Stimulated activated CD8-positive, alpha-beta memory T cell treated with anti-CD3 and anti-CD28 coated beads, Interleukin-4, amount 100 ng/mL, for 48 hours (primary cell): Measurements from ENCODE around the gene FSD2.

Experiments
- DNase-seq: peaks from one replicate; pipeline ENCODE4 v3.0.0-alpha.2; 2020

The FSD2 gene

DNA sequence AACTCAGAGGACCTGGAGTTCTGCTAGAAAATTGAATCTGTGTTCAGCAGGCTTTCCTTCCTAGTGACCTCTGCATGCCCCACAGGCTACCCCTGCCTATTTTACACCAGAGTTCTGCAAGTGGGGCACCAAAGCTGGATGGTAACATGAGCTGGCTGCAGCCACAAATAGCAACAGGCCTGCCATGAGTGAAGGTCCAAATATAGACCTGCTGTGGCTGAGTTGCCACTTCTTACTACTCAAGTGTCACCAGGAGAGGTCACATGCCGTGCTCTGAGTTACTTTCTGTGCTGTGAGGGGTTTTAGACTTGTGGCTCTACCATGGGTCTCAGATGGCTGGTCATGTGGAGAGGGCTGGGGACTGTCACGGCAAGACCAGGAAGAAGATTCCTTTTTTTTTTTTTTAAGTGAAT, at the start of gene FSD2:
TSS of gene FSD2 (minus strand) at position 76 of the 413 bp plus-strand sequence. CDS start 18,679 bp downstream, outside the sequence.
- DNase-seq: no peak

- DNase-seq: no peak
Measured at GRCh38 chr15:82854554-82854953, 48.7 kb upstream of the FSD2 start.

DNA sequence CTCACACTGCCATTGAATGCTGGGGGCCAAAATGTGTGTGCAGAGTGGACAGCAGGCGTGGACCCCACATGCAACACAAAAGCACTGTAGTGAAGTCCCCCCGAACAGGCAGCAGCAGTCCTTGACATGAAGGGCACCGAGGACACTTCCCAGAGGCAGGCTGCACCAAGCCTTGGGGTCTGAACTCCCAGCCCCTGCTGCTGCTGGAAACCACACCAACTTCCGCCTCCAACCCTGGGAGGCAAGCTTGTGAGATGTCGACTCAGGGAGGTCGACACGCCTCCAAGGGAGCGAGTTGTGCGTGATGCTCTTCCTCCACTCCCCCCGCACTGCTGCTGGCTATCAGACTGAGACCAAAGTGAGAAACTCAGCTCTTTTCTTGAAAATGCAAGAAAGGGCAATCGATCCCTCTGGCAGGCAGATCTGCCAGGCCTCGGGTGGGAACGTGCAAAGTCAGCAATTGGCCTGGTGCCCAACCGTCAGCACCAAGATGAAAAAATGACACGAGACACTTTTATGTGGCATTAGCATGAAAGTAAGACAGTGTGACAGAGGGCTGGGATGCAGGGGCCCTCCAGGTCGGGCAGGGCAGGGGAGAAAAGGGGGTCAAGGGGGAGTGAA, 47.2 kb upstream of the FSD2 start:
- no peak for DNase-seq

- no peak for DNase-seq
Measured at GRCh38 chr15:82851981-82852511, 46.2 kb upstream of the FSD2 start.

DNA sequence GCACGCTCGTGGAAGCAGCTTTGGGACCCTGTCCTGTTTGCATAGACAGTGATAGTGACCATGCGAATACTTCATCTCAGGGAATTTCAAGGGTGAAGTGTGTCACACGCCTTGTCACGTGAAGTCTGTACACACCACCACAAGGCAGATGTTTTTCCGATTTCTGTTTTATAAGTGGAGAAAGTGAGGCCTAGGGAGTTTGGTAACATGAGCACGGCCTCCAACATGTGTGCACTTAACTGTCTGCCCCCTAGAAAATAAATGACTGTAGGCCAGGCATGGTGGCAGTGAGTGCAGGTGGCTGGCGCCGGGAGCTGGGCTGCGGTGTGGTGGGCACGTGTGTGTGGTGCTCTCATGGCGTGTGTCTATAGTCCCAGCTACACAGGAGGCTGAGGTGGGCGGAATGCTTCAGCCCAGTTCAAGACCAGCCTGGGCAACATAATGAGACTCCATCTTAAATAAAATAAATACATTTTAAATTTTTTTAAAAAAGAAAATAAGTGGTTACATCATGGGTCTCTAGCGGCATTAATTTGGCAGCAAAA, 45.5 kb upstream of the FSD2 start:
- DNase-seq: no peak

DNA sequence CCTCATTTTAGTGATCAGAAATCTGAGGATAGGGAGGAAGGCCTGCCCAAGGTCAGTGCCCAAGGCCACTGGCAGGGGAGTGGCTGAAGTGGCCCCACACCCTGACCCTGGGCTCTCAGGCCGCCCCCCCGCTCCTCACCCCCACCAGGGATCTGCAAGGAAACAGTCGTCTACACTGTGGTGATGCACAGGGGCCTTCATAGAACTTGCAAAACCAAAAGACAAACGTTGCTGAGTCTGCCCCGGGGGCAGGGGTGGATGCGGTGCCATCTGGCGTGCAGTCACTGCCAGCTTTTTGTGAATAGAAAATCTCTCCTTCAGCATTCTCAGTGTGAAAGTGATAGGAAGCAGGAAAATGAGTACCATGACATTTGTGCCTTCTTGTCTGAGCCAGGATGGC, 44.9 kb upstream of the FSD2 start:
- no peak for DNase-seq

- peak; percentile 68 for DNase-seq
Measured at GRCh38 chr15:82849556-82850512, 44.0 kb upstream of the FSD2 start.

DNA sequence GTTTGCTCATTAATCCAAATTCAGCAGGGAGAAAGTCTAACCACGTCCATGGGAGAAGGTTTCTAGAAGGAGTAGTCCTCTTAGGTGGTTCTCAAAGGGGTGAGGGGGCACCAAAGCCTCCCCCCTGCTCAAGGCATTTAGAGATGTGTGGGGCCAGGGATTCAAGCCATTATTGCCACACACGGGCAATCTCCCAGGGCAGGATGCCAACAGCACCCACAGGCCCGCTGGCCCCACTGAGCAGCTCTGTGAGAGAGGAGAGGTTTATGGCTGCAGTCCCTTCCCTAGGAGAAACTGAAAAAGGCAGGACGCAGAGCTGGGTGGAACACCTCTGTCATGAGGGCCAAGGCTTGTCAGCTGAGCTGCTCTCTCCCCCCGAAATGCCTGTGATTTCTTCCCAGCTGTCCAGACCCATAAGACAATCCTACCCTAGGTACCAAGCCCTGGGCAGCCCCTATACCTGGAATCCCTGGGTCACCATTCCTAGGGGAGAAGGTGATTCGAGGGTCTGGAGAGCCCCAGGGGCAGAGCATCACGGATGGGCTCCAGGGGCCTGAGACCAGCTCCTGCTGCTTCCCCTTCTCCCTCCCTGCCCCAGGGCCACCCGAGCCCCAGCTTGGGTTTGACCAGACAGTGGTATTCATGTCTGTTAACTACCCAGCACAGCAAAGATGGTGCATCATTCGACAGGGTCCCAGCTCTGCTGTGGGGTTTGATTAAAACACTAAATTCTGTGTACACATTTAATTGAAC, 42.5 kb upstream of the FSD2 start:
- no peak for DNase-seq

DNA sequence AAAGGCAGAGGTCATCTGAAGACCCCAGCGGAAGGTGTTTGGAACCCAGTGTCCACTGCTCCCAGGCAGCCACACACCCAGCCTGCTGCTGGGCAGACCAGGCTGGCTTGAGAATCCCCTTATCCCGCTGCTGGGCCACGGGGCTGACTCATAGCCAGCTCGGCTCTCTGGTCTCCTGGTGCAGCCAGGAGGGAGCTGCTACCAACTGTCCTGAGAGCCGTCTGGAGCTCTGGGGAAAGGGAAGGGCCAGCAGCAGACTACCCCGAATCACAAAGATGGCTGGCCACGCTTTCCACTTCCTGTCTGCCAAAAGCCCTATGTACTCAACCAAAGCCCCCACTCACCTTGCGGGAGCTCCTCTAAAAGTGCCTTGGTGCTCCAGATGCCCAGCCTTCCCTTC, 41.8 kb upstream of the FSD2 start:
- no peak for DNase-seq

DNA sequence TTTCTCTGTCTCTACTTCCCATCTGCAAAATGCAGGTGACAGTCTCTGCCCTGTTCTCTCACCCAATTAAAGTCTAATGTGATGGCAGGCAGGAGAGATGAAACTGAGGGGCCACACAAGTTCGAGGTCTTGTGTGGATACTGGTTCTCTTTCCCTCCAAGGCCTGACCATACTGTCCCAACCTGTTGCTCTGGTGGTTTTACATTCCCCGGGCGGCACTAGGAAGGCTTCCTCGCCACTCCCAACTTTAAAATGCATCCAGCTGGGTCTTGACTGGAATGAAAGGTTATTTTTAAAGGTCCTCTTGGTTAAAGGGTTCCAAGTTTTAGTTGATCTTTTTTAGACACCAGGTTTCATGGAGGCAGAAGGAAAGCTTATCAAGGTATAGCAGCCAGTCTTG, 40.8 kb upstream of the FSD2 start:
- DNase-seq: no peak

DNA sequence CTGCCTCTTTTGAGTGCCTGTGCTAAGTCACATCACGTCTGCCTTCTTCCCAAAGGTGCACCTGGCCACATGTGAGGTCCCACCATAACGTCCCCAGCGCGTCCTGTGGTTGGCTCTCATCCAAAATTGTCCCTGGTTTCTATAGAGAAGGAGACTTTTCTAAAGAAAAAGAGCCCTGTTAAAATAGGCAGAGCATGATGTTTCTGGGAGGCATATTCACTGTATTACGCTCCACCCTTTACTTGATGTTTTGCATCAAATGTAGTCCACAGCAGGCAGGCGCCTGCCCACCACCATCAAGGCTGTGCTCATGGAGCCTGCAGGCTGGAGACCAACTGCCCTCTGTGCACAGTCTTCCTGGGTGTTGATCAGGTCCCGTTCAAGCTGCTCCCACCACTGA, 39.8 kb upstream of the FSD2 start:
- no peak for DNase-seq

DNA sequence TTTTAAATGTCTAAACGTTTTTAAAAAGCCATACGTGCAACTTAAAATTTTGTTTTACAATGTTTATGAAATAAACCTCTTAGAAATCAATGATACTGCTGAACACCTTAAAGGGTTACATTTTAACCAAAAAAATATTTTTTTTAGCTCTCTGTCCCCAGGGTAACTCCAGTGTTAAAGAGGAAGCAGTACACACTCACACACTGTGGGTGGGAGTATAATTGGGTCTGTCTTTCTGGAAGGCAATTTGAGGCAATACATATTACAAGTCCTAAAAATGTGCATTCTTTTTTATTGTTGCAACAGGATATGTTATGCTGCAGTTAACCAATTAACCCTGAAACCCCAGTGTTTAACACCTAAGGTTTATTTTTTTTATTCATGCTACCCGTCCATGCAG, 37.7 kb upstream of the FSD2 start:
- no peak for DNase-seq

GRCh38 chr15:82840166-82840565, 34.3 kb upstream of the FSD2 start:
- no peak for DNase-seq

GRCh38 chr15:82839136-82839535, 33.3 kb upstream of the FSD2 start:
- DNase-seq: no peak

DNA sequence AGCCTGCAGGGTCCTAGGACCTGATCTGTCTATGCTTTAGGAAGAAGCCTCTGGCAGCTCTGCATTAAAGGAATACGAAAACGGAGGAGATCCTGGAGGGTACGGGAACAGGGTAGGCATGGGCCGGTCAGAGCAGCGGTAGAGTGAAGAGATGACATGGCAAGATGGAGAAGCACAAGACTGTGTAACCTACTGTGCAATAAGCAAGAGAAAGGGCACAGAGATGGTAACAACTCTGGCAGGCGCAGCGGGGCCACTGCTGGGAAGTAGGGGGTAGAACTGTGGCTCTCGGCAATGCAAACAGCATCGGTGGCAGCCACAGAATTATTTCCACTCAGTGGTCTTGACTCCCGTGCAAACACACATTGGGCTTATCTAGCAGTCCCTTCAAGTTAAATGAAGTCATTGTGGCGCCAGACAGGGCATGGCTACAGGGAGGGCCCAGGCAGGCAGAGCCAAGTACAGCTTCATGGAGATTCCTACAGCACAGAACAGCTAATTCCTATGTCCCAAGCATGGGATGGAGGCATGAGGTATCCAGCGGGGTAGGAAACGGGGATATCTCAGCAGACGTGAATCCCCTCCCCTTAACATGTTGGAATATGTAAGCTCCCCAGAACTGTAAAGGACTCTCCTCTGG, 32.3 kb upstream of the FSD2 start:
- DNase-seq: no peak

GRCh38 chr15:82835391-82835917, 29.6 kb upstream of the FSD2 start:
- no peak for DNase-seq

DNA sequence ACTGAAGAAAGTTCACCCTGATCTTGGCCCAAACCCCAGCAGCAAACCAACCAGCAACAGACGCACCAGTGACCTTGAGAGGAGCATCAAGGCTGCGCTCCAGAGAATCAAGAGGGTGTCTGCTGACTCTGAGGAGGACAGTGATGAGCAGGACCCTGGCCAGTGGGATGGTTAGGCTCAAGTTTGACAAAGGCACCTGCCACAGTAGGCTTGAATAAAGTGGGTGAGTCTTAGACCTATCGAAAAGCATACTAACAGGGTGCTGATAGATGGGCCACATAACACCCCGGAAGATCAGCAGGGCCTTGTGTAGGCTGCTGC, 27.5 kb upstream of the FSD2 start:
- DNase-seq: no peak

- peak; percentile 60 for DNase-seq
Measured at GRCh38 chr15:82832601-82833361, 26.9 kb upstream of the FSD2 start.

GRCh38 chr15:82831894-82832600, 26.2 kb upstream of the FSD2 start:
- DNase-seq: no peak

DNA sequence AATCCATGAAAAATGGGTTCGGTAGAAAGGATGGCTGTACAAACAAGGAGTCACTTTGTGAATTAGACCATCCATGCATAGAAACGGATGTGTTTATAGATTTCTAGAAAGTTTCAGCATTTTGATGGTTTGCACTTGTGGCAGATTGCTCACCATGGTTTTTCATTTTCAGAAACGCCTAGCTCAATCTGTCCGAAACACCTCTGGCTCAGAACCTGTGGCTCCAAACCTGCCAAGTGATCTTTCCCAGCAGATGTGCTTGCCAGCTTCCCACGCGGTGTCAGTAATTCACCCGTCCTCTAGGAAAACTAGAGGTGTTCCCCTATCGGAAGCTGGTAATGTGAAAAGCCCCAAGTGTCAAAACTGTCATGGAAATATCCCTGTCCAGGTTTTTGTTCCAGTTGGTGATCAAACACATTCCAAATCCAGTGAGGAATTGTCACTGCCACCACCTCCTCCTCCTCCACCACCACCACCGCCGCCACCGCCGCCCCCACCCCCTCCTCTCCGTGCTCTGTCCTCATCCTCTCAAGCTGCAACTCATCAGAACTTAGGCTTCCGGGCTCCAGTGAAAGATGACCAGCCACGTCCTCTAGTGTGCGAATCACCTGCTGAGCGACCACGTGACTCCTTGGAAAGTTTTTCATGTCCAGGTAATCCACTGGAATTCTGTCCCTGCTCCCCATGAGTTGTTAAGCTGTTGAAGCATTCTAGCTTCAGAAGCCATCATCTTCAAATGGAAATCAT, 24.7 kb upstream of the FSD2 start:
- DNase-seq: no peak
